Mononuclear cell (primary cell): ENCODE measurements around the gene CFAP99. TPM values are rescaled to one million over a fixed set of nuclear protein-coding genes. Genes with fewer than 3 reads are reported as not detected.

ENCODE experiments used
- H3K27me3 ChIP-seq: 2 replicates; pipeline ENCODE4 v1.6.0; 2011; ENCODE audit warnings: low read length, control low read depth; ENCODE audit not compliant: insufficient read depth
- H3K4me1 ChIP-seq: 2 replicates; pipeline ENCODE4 v1.5.1; 2011; ENCODE audit warnings: mild to moderate bottlenecking, low read length, control low read depth; ENCODE audit not compliant: insufficient read depth
- H3K4me3 ChIP-seq: 2 replicates; pipeline ENCODE4 v1.5.1; 2011; ENCODE audit warnings: mild to moderate bottlenecking, low read length, moderate library complexity
- H3K9me3 ChIP-seq: 2 replicates; pipeline ENCODE4 v1.5.1; 2011; ENCODE audit warnings: low read depth, mild to moderate bottlenecking, control low read depth, low read length
- total RNA-seq: library from RNA; depleted of rRNA; stranded (reverse); fragments of >200 nt; gene quantifications from one replicate; pipeline ENCODE4 v1.2.3, GENCODE V29; 2012

CFAP99 gene
- total RNA-seq, 1 donor = 0.10 TPM

DNA sequence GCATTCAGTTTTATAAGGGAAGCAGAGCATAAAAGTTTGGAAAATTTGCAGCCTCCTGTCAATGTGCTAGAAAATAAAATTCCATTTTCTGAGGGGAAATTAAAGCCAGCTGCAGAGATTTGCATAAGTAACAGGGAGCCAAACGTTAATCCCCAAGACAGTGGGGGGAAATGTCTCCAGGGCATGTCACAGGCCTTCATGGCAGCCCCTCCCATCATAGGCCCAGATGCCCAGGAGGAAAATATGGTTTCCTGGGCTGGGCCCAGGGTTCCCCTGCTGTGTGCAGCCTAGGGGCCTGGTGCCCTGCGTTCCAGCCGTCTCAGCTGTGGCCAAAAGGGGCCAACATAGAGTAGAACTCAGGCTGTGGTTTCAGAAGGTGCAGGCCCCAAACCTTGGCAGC is 59.5 kb downstream of the CFAP99 start:
- no peak overlapping the region for H3K4me3 ChIP-seq
- no peaks in the 10 kb centered on the region for H3K9me3 ChIP-seq
- H3K4me1 ChIP-seq = peaks cover 75% of the 10 kb centered on the region
- H3K27me3 ChIP-seq = no peaks in the 10 kb centered on the region

DNA sequence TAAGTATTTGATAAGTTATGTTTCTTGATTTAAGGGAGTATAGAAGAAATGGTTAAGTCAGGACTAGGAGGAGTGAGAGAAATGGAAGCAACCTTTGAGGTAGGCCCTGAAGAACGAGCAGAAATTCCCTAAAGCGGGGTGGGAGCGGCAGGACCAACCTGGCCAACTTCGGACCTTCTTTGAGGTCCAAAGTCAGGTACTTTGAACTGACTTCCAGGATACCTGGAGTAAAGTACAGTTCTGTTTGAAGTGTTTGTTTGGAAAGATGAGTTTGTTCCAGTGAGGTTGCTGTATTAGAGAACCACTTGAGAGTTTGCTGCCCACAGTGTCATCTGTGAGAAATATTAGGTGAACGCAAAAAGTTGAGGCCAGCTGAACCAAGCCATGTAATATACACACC is 61.9 kb downstream of the CFAP99 start:
- no peaks in the 10 kb centered on the region for H3K27me3 ChIP-seq
- no peak overlapping the region for H3K4me3 ChIP-seq
- H3K9me3 ChIP-seq = no peaks in the 10 kb centered on the region
- H3K4me1 ChIP-seq = peaks cover 91% of the 10 kb centered on the region

DNA sequence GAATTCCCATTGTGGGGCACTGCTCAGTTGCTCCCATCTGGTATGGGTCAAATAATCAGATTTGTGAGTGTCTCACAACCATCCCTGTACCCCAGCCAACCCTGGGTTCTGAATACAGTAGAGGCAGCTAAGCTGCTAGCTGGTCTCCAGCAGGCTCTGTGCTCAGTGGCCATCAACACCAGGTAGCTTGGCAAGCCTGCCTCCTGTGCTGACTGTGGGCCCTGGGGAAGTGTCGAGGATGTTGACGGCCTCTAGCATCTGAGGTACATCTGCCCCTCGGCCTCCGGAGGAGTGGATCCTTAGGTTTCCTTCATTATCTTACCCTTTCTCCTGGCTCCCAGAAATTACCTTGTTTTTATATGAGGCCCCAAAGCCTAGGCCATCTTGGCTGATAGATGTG is 63.4 kb downstream of the CFAP99 start:
- H3K27me3 ChIP-seq = no peaks in the 10 kb centered on the region
- H3K4me3 ChIP-seq = no peak overlapping the region
- no peaks in the 10 kb centered on the region for H3K9me3 ChIP-seq
- peaks cover 98% of the 10 kb centered on the region for H3K4me1 ChIP-seq

DNA sequence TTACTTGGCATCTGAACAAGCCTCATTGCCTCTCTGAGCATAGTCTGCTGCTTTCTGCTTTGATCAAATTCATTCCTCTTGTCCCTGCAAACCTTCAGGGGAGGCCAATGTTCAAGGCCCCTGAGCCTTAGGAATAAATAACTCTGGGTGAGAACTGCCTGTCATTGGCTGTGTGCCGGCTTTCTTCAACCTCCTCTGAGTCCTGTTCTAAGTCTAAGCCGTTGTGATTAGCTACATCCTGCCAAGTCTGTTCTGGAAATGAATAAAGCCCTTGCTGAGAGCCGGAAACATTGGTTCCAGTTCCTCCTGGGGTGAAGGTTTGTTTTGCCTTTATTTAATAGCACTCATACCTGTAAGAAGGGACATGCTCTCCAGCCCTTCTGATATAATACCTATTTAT is 63.9 kb downstream of the CFAP99 start:
- peaks cover 98% of the 10 kb centered on the region for H3K4me1 ChIP-seq
- H3K4me3 ChIP-seq = no peak overlapping the region
- H3K9me3 ChIP-seq = no peaks in the 10 kb centered on the region
- no peaks in the 10 kb centered on the region for H3K27me3 ChIP-seq

DNA sequence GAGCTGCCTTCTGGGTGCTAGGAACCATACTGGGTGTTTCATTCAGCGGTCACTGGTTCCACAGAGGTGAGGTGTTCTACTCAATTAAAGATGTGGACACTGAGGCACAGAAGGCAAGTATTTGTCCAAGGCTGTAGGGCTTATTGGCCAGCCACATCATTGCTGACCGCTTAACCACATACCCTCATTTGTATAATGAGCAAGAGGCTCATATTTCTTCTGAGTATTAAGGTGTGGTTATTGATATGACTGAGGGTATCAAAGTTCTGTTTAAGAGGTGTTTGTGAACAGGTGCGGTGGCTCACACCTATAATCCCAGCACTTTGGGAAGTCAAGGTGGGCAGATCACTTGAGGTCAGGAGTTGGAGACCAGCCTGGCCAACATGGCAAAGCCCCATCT is 64.5 kb downstream of the CFAP99 start:
- Histone ChIP-seq H3K9me3 (no peaks in the 10 kb centered on the region), H3K4me3 (no peak overlapping the region), H3K27me3 (no peaks in the 10 kb centered on the region), H3K4me1 (peaks cover 99% of the 10 kb centered on the region)

DNA sequence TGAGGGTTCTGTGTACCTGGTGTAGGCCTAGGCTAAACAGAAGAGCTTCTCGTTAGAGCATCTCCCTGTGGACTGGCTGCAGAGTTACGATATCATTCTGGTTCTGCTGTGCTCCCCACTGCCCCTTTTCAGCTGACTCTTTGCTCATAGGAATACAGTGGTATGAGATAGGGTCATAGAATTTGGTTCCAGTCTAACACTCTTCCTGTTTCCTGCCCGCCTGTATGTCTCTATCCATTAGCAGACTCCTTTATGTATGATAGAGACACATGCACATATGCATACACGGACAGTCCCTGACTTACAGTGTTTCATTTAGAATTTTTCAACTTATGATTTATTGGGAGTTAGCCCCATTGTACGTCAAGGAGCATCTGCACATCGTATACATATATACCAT is 65.4 kb downstream of the CFAP99 start:
- Histone ChIP-seq H3K9me3 (no peaks in the 10 kb centered on the region), H3K4me1 (peaks cover 92% of the 10 kb centered on the region), H3K4me3 (no peak overlapping the region), H3K27me3 (no peaks in the 10 kb centered on the region)

DNA sequence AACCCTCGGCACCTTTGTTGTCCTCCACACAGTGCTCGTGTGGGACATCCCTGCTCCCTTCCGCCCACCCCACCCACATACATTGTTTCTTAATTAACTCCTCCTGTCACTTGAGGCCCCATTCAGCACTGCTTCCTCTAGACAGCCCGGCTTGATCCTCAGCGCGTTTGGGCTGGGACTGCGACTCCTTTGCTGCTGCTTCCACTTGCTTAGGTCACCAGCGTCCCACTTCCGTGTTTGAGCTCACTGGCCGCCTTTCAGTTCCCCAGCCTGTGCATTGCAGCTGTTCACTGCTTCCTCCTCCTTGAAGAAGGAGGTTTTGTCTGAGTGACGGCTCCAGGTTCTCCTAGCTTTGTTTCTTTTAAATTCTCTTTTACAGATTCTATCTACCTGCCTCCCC is 66.2 kb downstream of the CFAP99 start:
- H3K4me3 ChIP-seq = no peak overlapping the region
- no peaks in the 10 kb centered on the region for H3K9me3 ChIP-seq
- H3K27me3 ChIP-seq = no peaks in the 10 kb centered on the region
- H3K4me1 ChIP-seq = peaks cover 92% of the 10 kb centered on the region

DNA sequence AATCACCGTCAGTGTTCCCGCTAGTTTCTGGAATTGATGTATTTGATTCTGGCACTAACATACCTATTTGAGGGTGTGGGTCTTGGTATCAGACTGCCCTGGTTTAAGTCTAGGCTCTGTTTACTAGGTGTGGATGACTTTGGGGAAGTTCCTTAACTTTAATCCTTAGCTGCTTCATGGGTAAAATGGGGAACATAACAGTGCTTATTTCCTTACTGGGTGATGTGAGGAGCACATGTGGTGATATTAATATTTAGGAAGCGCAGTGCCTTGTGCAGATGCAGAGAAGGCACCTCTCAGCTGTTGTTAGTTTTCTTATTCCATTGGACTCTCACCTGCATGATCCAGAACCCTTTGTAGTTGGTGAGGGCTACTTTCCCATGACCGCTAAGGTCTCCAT is 67.2 kb downstream of the CFAP99 start:
- Histone ChIP-seq H3K27me3 (no peaks in the 10 kb centered on the region), H3K4me3 (no peak overlapping the region), H3K4me1 (peaks cover 83% of the 10 kb centered on the region), H3K9me3 (no peaks in the 10 kb centered on the region)

DNA sequence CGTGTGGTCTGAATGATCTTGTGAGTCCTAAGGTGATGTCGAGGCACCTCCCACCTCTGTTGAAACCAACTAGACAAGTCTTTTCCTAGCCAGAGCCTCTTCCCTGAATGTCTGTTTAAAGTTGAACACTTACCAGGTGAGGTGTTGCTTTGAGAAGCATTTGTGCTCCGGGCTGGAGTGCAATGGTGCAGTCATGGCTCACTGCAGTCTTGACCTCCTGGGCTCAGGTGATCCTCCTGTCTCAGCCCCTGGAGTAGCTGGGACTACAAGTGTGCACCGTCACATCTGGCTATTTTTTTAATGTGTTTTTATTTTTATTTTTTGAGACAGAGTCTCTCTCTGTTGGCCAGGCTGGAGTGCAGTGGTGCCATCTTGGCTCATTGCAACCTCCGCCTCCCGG is 68.2 kb downstream of the CFAP99 start:
- no peak overlapping the region for H3K4me3 ChIP-seq
- H3K4me1 ChIP-seq = peaks cover 73% of the 10 kb centered on the region
- no peaks in the 10 kb centered on the region for H3K9me3 ChIP-seq
- no peaks in the 10 kb centered on the region for H3K27me3 ChIP-seq

DNA sequence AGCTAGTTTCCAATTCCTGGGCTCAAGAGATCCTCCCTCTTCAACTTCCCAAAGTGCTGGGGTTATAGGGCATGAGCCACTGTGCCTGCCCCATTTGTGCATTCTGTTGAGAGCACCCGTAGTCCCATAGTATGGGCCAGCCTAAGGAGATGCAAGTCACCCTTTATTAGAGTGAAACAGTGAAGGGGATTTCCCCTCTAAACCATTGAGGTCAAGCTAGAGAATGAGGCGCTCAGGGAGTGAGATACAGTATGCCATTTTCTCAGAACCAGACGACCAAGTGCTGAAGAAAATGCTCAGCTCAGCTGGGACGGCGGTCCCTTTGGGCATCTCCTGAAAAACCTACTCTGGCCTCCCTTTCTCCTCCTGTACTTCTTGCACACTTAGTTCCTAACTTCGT is 68.9 kb downstream of the CFAP99 start:
- H3K4me1 ChIP-seq = peaks cover 67% of the 10 kb centered on the region
- H3K27me3 ChIP-seq = no peaks in the 10 kb centered on the region
- H3K9me3 ChIP-seq = no peaks in the 10 kb centered on the region
- no peak overlapping the region for H3K4me3 ChIP-seq

DNA sequence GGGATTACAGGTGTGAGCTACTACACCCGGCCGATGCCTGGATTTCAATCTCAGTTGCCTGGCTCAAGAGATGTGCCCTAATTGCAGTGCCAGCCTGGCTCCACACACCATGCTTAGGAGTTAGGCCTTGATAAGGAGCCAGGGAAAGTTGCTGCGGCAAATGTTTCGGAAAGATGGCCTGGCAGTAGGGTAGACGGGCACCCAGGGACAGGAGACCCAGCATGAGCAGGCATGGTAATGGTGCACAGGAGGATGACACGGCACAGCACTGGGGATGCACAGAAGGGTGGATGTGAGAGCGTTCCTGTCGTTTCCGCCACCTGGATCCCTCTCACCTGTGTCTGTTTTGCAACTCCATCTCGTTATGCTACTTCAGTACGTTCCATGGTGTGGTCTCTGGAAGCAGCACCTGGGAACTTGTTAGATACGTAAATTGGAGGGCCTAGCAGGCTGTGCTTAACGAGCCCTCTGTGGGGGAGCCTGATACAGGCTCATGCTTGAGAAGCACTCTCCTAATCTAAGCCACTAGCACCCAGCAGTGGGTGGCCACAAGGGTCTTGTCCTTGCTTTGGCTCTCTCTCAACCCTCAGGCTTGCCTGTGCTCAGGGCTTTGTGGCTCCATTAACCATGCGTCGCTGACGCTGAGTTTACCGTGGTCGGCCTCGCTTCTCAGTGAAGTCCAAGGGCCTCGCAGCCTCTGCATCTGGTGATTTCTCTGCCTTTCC is 70.5 kb downstream of the CFAP99 start:
- Histone ChIP-seq H3K9me3 (no peaks in the 10 kb centered on the region), H3K4me3 (no peak overlapping the region), H3K4me1 (peaks cover 51% of the 10 kb centered on the region), H3K27me3 (no peaks in the 10 kb centered on the region)

DNA sequence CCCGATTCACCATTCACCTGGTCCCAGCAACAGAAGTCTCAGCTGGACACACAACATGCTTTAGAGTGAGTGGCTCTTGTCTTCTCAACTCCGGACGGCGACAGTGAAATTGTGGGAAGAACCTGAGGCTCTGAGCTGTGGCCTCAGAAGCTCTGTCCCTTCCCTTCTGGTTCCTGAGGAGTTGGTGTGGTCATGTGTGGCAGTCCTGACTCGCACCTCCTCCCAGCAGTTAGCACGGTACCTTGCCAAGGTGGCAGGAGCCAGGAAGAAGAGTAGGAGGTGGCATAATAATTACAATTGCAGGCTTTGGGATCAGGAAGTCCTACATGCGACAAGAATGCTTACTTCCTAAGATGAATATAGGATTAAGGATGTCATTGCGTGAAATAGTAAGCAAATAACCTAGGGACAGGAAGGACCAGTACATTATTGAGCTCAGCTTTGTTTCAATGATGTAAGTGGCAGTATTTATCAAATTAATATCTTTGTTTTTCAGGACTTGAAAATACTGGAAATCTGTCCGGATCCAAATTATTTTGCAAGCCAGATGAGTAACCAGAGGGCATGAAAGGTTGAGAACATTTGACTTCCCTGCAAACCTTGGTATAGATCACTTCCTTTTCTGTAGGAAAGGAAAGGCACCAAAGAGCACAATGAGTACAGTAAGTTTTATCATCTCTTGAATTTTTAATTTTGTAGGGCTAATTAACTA is 71.2 kb downstream of the CFAP99 start:
- Histone ChIP-seq H3K4me1 (peaks cover 44% of the 10 kb centered on the region), H3K4me3 (no peak overlapping the region), H3K27me3 (no peaks in the 10 kb centered on the region), H3K9me3 (no peaks in the 10 kb centered on the region)

DNA sequence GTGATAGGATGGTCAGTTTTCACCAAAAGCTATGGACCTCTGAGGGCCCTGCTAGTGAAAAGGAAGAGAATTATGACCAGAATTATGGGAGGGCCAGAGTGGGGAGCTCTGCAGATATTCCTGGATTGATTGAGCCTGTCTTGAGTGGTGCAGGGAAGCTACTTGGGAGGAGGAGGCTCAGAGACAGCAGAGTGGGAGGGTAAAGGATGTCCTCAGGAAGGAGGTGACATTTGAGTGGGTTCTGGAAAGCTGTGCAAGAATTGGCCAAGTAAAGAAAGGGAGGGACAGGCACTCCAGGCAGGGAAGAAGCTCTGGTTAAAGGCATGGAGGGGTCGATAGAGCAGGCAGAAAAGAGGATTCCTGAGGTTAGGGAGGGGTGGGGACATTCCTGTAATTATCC is 74.2 kb downstream of the CFAP99 start:
- Histone ChIP-seq H3K9me3 (no peaks in the 10 kb centered on the region), H3K4me3 (no peak overlapping the region), H3K27me3 (no peaks in the 10 kb centered on the region), H3K4me1 (peaks cover 27% of the 10 kb centered on the region)

DNA sequence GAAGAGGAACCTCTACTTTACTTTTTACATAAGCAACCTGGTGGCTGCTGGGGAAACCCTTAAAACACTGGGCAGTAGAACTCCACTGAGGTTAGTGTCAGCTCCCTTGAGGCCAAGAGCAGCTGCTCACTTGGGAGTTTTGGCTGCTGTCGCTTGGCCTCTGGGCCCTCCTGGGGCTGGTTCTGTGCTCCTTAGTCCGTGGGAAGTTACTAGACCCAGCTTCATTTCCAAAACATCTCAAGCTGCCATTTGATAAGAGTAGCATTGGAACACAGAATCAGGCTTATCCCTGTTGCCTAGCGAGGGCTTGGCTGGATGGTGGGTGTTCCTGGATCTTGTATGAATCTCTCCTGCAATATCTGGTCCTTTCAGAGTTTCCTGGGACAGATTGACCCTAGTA is 76.2 kb downstream of the CFAP99 start:
- Histone ChIP-seq H3K4me1 (peaks cover 21% of the 10 kb centered on the region), H3K27me3 (no peaks in the 10 kb centered on the region), H3K4me3 (no peak overlapping the region)

DNA sequence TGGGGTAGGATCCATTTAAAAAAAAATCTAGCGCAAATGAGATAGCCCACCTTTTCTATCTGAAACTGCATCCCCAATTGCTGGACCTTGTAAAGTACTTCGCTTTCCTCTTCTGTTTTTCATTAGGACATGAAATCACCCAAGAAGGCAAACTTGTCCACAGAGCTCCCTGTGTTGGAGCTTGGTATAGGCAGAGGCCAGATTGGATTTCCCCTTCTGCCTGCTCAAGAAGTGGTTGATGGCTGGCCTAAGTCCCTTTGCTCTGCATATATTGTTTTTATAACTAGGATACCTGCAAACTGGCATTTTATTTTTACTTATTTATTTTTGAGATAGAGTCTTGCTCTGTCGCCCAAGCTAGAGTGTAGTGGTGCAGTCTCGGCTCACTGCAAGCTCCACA is 78.6 kb downstream of the CFAP99 start:
- no peaks in the 10 kb centered on the region for H3K9me3 ChIP-seq
- H3K27me3 ChIP-seq = no peaks in the 10 kb centered on the region
- H3K4me3 ChIP-seq = no peak overlapping the region
- H3K4me1 ChIP-seq = peaks cover 20% of the 10 kb centered on the region

More for the DNA sequence above, 76.2 kb downstream of the CFAP99 start:
- no peaks in the 10 kb centered on the region for H3K9me3 ChIP-seq

DNA sequence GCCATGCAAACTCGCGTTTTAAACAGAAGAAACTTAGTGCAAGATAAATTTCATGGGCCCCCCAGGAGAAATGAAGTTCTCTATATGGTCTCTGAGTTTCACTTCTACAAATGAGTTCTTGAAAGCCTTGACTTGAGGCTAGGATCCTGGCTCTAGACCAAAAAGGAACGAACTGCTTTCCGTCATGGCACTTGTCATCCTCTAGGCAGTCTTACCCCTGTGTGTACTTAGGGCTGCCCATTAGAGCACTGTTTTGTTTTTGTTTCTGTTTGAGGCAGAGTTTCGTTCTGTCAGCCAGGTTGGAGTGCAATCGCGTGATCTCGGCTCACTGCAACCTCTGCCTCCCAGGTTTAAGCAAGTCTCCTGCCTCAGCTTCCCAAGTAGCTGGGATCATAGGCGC is 79.2 kb downstream of the CFAP99 start:
- Histone ChIP-seq H3K9me3 (no peaks in the 10 kb centered on the region), H3K4me1 (peaks cover 20% of the 10 kb centered on the region), H3K4me3 (no peak overlapping the region), H3K27me3 (no peaks in the 10 kb centered on the region)
